K562 (cell line): ENCODE results near the gene AHSA1. TPM values are rescaled to one million over a fixed set of nuclear protein-coding genes. Genes with fewer than 3 reads are reported as not detected.

Experiments used
- ARID2 ChIP-seq: fragments of 450-650 bp; IDR thresholded peaks from 2 replicates; pipeline ENCODE4 v1.6.1; 2017; ENCODE audit warnings: antibody characterized with exemption, mild to moderate bottlenecking
- CHD4 ChIP-seq: fragments of 200-600 bp; sonication (generic); IDR thresholded peaks from 3 replicates; pipeline ENCODE4 v1.6.1; 2012; ENCODE audit warnings: low read depth, mild to moderate bottlenecking, mixed read lengths, low read length, inconsistent platforms; ENCODE audit not compliant: insufficient read depth, insufficient replicate concordance, poor library complexity, severe bottlenecking
- DACH1 ChIP-seq: fragments of 450-650 bp; IDR thresholded peaks from 2 replicates; pipeline ENCODE4 v1.6.1; 2018; ENCODE audit not compliant: partially characterized antibody
- EP400 ChIP-seq: fragments of 450-650 bp; IDR thresholded peaks from 2 replicates; pipeline ENCODE4 v1.6.1; 2017; ENCODE audit warnings: antibody characterized with exemption, mild to moderate bottlenecking, moderate library complexity
- FOSL1 ChIP-seq: fragments of 200-800 bp; sonication (Bioruptor generic); conservative IDR thresholded peaks from 2 replicates; pipeline ENCODE4 v1.6.1; 2016; ENCODE audit warnings: missing genetic modification characterization, missing compliant biosample characterization
- FOXA3 ChIP-seq, 2 experiments: fragments of 450-650 bp in 1 of 2; sonication (generic) in 1 of 2; formaldehyde crosslinking; IDR thresholded peaks in 1 of 2; conservative IDR thresholded peaks in 1 of 2; 2 replicates each; pipeline versions ENCODE4 v1.4.0 to v1.8.0; 2020 to 2022; ENCODE audit warnings: mild to moderate bottlenecking in 2 of 2, missing genetic modification reagents in 1 of 2
- HDAC8 ChIP-seq: fragments of 450-650 bp; IDR thresholded peaks from 2 replicates; pipeline ENCODE4 v1.6.1; 2016; ENCODE audit warnings: mild to moderate bottlenecking, missing genetic modification characterization, moderate library complexity, missing compliant biosample characterization
- HOXB6 ChIP-seq: fragments of 250-450 bp; sonication (Bioruptor Pico); IDR thresholded peaks from 2 replicates; pipeline ENCODE4 v1.5.1; 2022; ENCODE audit warnings: mild to moderate bottlenecking, borderline replicate concordance
- IFI16 ChIP-seq: fragments of 250-450 bp; sonication (Bioruptor Pico); IDR thresholded peaks from 2 replicates; pipeline ENCODE4 v2.1.2; 2022; ENCODE audit warnings: mild to moderate bottlenecking, inconsistent platforms
- KLF1 ChIP-seq: fragments of 450-650 bp; IDR thresholded peaks from 2 replicates; pipeline ENCODE4 v1.6.1; 2016; ENCODE audit warnings: missing genetic modification characterization, missing compliant biosample characterization
- NCOR1 ChIP-seq: fragments of 450-650 bp; IDR thresholded peaks from 2 replicates; pipeline ENCODE4 v1.6.1; 2016; ENCODE audit warnings: mild to moderate bottlenecking, moderate library complexity
- NEUROD1 ChIP-seq: fragments of 150-350 bp; IDR thresholded peaks from 2 replicates; pipeline ENCODE4 v1.6.1; 2014; ENCODE audit warnings: borderline replicate concordance, low read length, low read depth; ENCODE audit not compliant: partially characterized antibody
- NFIX ChIP-seq: fragments of 250-450 bp; sonication (Bioruptor Pico); IDR thresholded peaks from 2 replicates; pipeline ENCODE4 v1.4.0; 2020; ENCODE audit warnings: low read depth, mild to moderate bottlenecking, moderate library complexity
- PHF21A ChIP-seq: fragments of 450-650 bp; IDR thresholded peaks from 2 replicates; pipeline ENCODE4 v1.6.1; 2017; ENCODE audit warnings: low read depth, borderline replicate concordance
- PHTF2 ChIP-seq: fragments of 250-450 bp; sonication (Bioruptor Pico); IDR thresholded peaks from 2 replicates; pipeline ENCODE4 v1.5.0; 2021; ENCODE audit warnings: mild to moderate bottlenecking
- POLR2B ChIP-seq: fragments of 450-650 bp; IDR thresholded peaks from 2 replicates; pipeline ENCODE4 v1.6.1; 2018; ENCODE audit warnings: low read depth; ENCODE audit not compliant: partially characterized antibody
- RAD51 ChIP-seq: fragments of 450-650 bp; IDR thresholded peaks from 2 replicates; pipeline ENCODE4 v1.7.1; 2016; ENCODE audit warnings: low read depth, mild to moderate bottlenecking, borderline replicate concordance
- SMAD4 ChIP-seq: fragments of 250-450 bp; sonication (Bioruptor Pico); conservative IDR thresholded peaks from 2 replicates; pipeline ENCODE4 v1.8.0; 2021; ENCODE audit warnings: inconsistent platforms, mild to moderate bottlenecking, moderate library complexity
- SRSF9 ChIP-seq: fragments of 200-400 bp; formaldehyde crosslinking; IDR thresholded peaks from 2 replicates; pipeline ENCODE4 v1.6.1; 2017; ENCODE audit warnings: low read depth, low read length, borderline replicate concordance
- STAG1 ChIP-seq: sonication (generic); formaldehyde crosslinking; IDR thresholded peaks from 2 replicates; pipeline ENCODE4 v1.5.0; 2020; ENCODE audit warnings: missing genetic modification reagents, borderline replicate concordance
- TAF9B ChIP-seq: fragments of 450-650 bp; IDR thresholded peaks from 2 replicates; pipeline ENCODE4 v1.6.1; 2018; ENCODE audit warnings: mild to moderate bottlenecking; ENCODE audit not compliant: partially characterized antibody
- TEAD2 ChIP-seq: fragments of 450-650 bp; IDR thresholded peaks from 2 replicates; pipeline ENCODE4 v1.6.1; 2016; ENCODE audit warnings: missing genetic modification characterization, control low read depth, missing compliant biosample characterization
- ZKSCAN1 ChIP-seq: fragments of 150-350 bp; IDR thresholded peaks from 2 replicates; pipeline ENCODE4 v1.6.1; 2016; ENCODE audit warnings: low read depth, low read length
- ZNF277 ChIP-seq: fragments of 250-450 bp; sonication (Bioruptor Pico); IDR thresholded peaks from 2 replicates; pipeline ENCODE4 v1.8.0; 2022; ENCODE audit warnings: inconsistent platforms, mild to moderate bottlenecking, moderate library complexity, borderline replicate concordance
- ZNF436 ChIP-seq: fragments of 250-450, 450-650 bp; sonication (Bioruptor Pico); formaldehyde crosslinking; IDR thresholded peaks from 2 replicates; pipeline ENCODE4 v1.7.0; 2020; ENCODE audit warnings: mild to moderate bottlenecking
- polyA plus RNA-seq, 8 experiments: library from polyadenylated mRNA; depleted of rRNA in 4 of 8; stranded (reverse) in 5 of 8; unstranded in 3 of 8; fragments of >200 nt; fragmentation: Nextera tagmentation in 2 of 8; fragmentation: Illumina TruSeq in 1 of 8; extraction: Ambion mirVana in 2 of 8; extraction: Trizol in 1 of 8; gene quantifications; 2 replicates each; pipeline versions ENCODE4 v1.2.1 to v1.2.3, GENCODE V29; 2011 to 2014; ENCODE audit warnings: inconsistent platforms in 1 of 8, missing spikeins in 1 of 8
- total RNA-seq, 7 experiments: library from RNA; depleted of rRNA in 6 of 7; stranded (reverse); fragments of >200 nt in 6 of 7; fragmentation: Illumina TruSeq in 2 of 7; extraction: Trizol in 2 of 7; gene quantifications; 2 replicates each; pipeline versions ENCODE4 v1.2.1 to v1.2.3, GENCODE V29; 2011 to 2021; ENCODE audit warnings: low replicate concordance in 1 of 7
- TF ChIP-seq, protein P1 (sequence below): fragments of 450-650 bp; IDR thresholded peaks from 2 replicates; pipeline ENCODE4 v1.6.1; 2016; ENCODE audit warnings: missing biosample characterization, missing genetic modification characterization
- TF ChIP-seq, protein P2 (sequence below), 2 experiments: fragments of 450-650 bp; IDR thresholded peaks; 2 replicates each; pipeline ENCODE4 v1.6.1; 2016

Gene AHSA1
- total and polyA plus RNA-seq, 9 of the 15 experiments (the other 6 are each of a cell fraction or from before 2014, with no cell fraction given): 41.4 to 317 (median 184) TPM

- TF ChIP-seq ZKSCAN1 (no peak), FOXA3 (CRISPR knock-in tag; conservative IDR thresholded peaks at IDR 0.05 in 1 of 2, IDR thresholded peaks at IDR 0.05 in 1 of 2) (no peak), TEAD2 (no peak), SMAD4 (CRISPR knock-in tag) (peak; percentile 16; the same call in 1 of the 2 replicates), HOXB6 (CRISPR knock-in tag) (no peak), EP400 (peak; percentile 75), CHD4 (no peak), ZNF436 (CRISPR knock-in tag) (no peak), KLF1 (tag) (no peak), TAF9B (peak; percentile 25), PHTF2 (CRISPR knock-in tag) (no peak), HDAC8 (tag) (0 out of 2 replicates have a peak, but pooled peaks have one; percentile 33), POLR2B (peak; percentile 62), RAD51 (no peak), PHF21A (no peak), FOSL1 (tag) (no peak), ZNF277 (CRISPR knock-in tag) (no peak), STAG1 (CRISPR knock-in tag) (no peak), DACH1 (no peak), NCOR1 (no peak), ARID2 (no peak), NEUROD1 (no peak), NFIX (CRISPR knock-in tag) (no peak), IFI16 (CRISPR knock-in tag) (no peak), SRSF9 (no peak)
- TF ChIP-seq, protein P1, sequence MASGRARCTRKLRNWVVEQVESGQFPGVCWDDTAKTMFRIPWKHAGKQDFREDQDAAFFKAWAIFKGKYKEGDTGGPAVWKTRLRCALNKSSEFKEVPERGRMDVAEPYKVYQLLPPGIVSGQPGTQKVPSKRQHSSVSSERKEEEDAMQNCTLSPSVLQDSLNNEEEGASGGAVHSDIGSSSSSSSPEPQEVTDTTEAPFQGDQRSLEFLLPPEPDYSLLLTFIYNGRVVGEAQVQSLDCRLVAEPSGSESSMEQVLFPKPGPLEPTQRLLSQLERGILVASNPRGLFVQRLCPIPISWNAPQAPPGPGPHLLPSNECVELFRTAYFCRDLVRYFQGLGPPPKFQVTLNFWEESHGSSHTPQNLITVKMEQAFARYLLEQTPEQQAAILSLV (tag): no peak
- TF ChIP-seq, protein P2, sequence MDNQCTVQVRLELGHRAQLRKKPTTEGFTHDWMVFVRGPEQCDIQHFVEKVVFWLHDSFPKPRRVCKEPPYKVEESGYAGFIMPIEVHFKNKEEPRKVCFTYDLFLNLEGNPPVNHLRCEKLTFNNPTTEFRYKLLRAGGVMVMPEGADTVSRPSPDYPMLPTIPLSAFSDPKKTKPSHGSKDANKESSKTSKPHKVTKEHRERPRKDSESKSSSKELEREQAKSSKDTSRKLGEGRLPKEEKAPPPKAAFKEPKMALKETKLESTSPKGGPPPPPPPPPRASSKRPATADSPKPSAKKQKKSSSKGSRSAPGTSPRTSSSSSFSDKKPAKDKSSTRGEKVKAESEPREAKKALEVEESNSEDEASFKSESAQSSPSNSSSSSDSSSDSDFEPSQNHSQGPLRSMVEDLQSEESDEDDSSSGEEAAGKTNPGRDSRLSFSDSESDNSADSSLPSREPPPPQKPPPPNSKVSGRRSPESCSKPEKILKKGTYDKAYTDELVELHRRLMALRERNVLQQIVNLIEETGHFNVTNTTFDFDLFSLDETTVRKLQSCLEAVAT (IDR thresholded peaks at IDR 0.05): no peak
These were observed at the start of gene AHSA1, which contains the start of gene VIPAS39 (continued) for GRCh38 chr14:77457522-77458248.
